ENCODE measurements around the gene C16orf87.

The C16orf87 gene

GRCh38 chr16:46762583-46762982, 68.4 kb downstream of the C16orf87 start:
- H3K4me3 ChIP-seq (ENCODE audit: low read depth, low read length), result no peak overlapping the region
- no peak for TF ChIP-seq CTCF (IDR thresholded peaks at IDR 0.05; ENCODE audit: insufficient read depth, low read depth, low read length, missing control alignments)
- DNase-seq (ENCODE audit: low read depth), result no peak

GRCh38 chr16:46759309-46759708, 71.7 kb downstream of the C16orf87 start:
- no peak for DNase-seq (ENCODE audit: low read depth)
- no peak for TF ChIP-seq CTCF (IDR thresholded peaks at IDR 0.05; ENCODE audit: insufficient read depth, low read depth, low read length, missing control alignments)
- H3K4me3 ChIP-seq (ENCODE audit: low read depth, low read length), result no peak overlapping the region

- no peak overlapping the region for H3K4me3 ChIP-seq (ENCODE audit: low read depth, low read length)
- no peak for DNase-seq (ENCODE audit: low read depth)
- no peak for TF ChIP-seq CTCF (IDR thresholded peaks at IDR 0.05; ENCODE audit: insufficient read depth, low read depth, low read length, missing control alignments)
These were observed 73.5 kb downstream of the C16orf87 start for GRCh38 chr16:46757339-46758050.

- DNase-seq (ENCODE audit: low read depth), result no peak
- TF ChIP-seq CTCF (IDR thresholded peaks at IDR 0.05; ENCODE audit: insufficient read depth, low read depth, low read length, missing control alignments), result no peak
- no peak overlapping the region for H3K4me3 ChIP-seq (ENCODE audit: low read depth, low read length)
These were observed 74.2 kb downstream of the C16orf87 start for GRCh38 chr16:46756772-46757171.

GRCh38 chr16:46753015-46753414, 78.0 kb downstream of the C16orf87 start:
- no peak for TF ChIP-seq CTCF (IDR thresholded peaks at IDR 0.05; ENCODE audit: insufficient read depth, low read depth, low read length, missing control alignments)
- no peak overlapping the region for H3K4me3 ChIP-seq (ENCODE audit: low read depth, low read length)
- DNase-seq (ENCODE audit: low read depth), result no peak

- no peak for TF ChIP-seq CTCF (IDR thresholded peaks at IDR 0.05; ENCODE audit: insufficient read depth, low read depth, low read length, missing control alignments)
- H3K4me3 ChIP-seq (ENCODE audit: low read depth, low read length), result no peak overlapping the region
- no peak for DNase-seq (ENCODE audit: low read depth)
These were observed 79.6 kb downstream of the C16orf87 start for GRCh38 chr16:46751381-46751780.
